Esophagus (tissue), 2 donors: ENCODE data around the gene NDUFA1. TPM values are rescaled to one million over a fixed set of nuclear protein-coding genes. Genes with fewer than 3 reads are reported as not detected.
"Not testable (repeated sequence)": the region's sequence is repeated elsewhere in the genome, so short reads cannot be mapped to it uniquely, and the experiment has no call there.

Experiments used
- H3K27ac ChIP-seq, 2 donors: one replicate each; pipeline ENCODE4 v1.5.1; 2013; ENCODE audit warnings: low read depth in 2 of 2, mild to moderate bottlenecking in 2 of 2, inconsistent platforms in 1 of 2, low read length in 1 of 2, moderate library complexity in 1 of 2
- H3K27me3 ChIP-seq, 2 donors: one replicate each; pipeline ENCODE4 v1.6.1; 2013; ENCODE audit warnings: low read length in 2 of 2, control low read depth in 1 of 2, mild to moderate bottlenecking in 1 of 2; ENCODE audit not compliant: insufficient read depth in 2 of 2, control insufficient read depth in 1 of 2
- H3K36me3 ChIP-seq, 2 donors: one replicate each; pipeline ENCODE4 v1.6.1; 2013; ENCODE audit warnings: low read length in 1 of 2; ENCODE audit not compliant: control insufficient read depth in 2 of 2, insufficient read depth in 2 of 2
- H3K4me1 ChIP-seq, 2 donors: one replicate each; pipeline ENCODE4 v1.6.1; 2013; ENCODE audit warnings: low read length in 1 of 2; ENCODE audit not compliant: control insufficient read depth in 2 of 2, insufficient read depth in 2 of 2
- H3K4me3 ChIP-seq, 2 donors: one replicate each; pipeline ENCODE4 v1.5.1; 2013; ENCODE audit warnings: low read length in 2 of 2, mild to moderate bottlenecking in 2 of 2, low read depth in 1 of 2, moderate library complexity in 1 of 2
- H3K9me3 ChIP-seq, 2 donors: one replicate each; pipeline ENCODE4 v1.6.1; 2013; ENCODE audit warnings: mild to moderate bottlenecking in 2 of 2, low read depth in 1 of 2, low read length in 1 of 2, moderate library complexity in 1 of 2; ENCODE audit not compliant: control insufficient read depth in 2 of 2, insufficient read depth in 1 of 2
- WGBS, 2 donors: extraction: QIAGEN DNeasy Blood & Tissue Kit; methylation state at CpG; one replicate each; pipeline ENCODE4 v1.1.7; 2013; 5-methylcytosine and 5-hydroxymethylcytosine counted together
- polyA plus RNA-seq, 2 donors: library from polyadenylated mRNA; stranded (reverse); fragments of 200-250 nt; gene quantifications; one replicate each; pipeline ENCODE4 v1.2.3, GENCODE V29; 2013
- donor health status: healthy with polysubstance abuse.
- donor health status: Bipolar disorder and iron deficiency.

The NDUFA1 gene
- polyA plus RNA-seq, 2 donors: 146 to 229 TPM

- no peaks in the 10 kb centered on the region for H3K27me3 ChIP-seq
- 57 to 70% methylated on average over 2 of the region's 2 CpGs for WGBS, 2 donors
- H3K4me3 ChIP-seq: no peak overlapping the region
- H3K4me1 ChIP-seq: no peaks in the 10 kb centered on the region
- H3K27ac ChIP-seq: no peak overlapping the region
- H3K9me3 ChIP-seq: no peaks in the 10 kb centered on the region
- no peaks in the 10 kb centered on the region for H3K36me3 ChIP-seq
Measured at GRCh38 chrX:119878740-119879139, 7.1 kb downstream of the NDUFA1 start.

- no peak overlapping the region for H3K4me3 ChIP-seq
- no peak overlapping the region for H3K27ac ChIP-seq
- H3K36me3 ChIP-seq: no peaks in the 10 kb centered on the region
- H3K9me3 ChIP-seq: no peaks in the 10 kb centered on the region
- no peaks in the 10 kb centered on the region for H3K27me3 ChIP-seq
- H3K4me1 ChIP-seq: no peaks in the 10 kb centered on the region
- 72% methylated on average over 5 of the region's 5 CpGs for WGBS, 2 donors
Measured at GRCh38 chrX:119880076-119880475, 8.4 kb downstream of the NDUFA1 start.

GRCh38 chrX:119880552-119881437, 9.2 kb downstream of the NDUFA1 start:
- H3K4me3 ChIP-seq: no peak overlapping the region
- H3K4me1 ChIP-seq: no peaks in the 10 kb centered on the region
- 63 to 66% methylated on average over 11 of the region's 11 CpGs for WGBS, 2 donors
- no peaks in the 10 kb centered on the region for H3K27me3 ChIP-seq
- no peak overlapping the region for H3K27ac ChIP-seq
- H3K36me3 ChIP-seq: no peaks in the 10 kb centered on the region
- no peaks in the 10 kb centered on the region for H3K9me3 ChIP-seq

GRCh38 chrX:119885554-119886428, 14.2 kb downstream of the NDUFA1 start:
- no peaks in the 10 kb centered on the region for H3K36me3 ChIP-seq
- no peak overlapping the region for H3K4me3 ChIP-seq
- WGBS, 2 donors: 68 to 77% methylated on average over 11 of the region's 11 CpGs
- H3K27me3 ChIP-seq: no peaks in the 10 kb centered on the region
- no peaks in the 10 kb centered on the region for H3K9me3 ChIP-seq
- H3K4me1 ChIP-seq: no peaks in the 10 kb centered on the region
- no peak overlapping the region for H3K27ac ChIP-seq

GRCh38 chrX:119887721-119888425, 16.2 kb downstream of the NDUFA1 start:
- Histone ChIP-seq H3K36me3 (no peaks in the 10 kb centered on the region), H3K4me3 (peak overlapping the region; percentile 27 to 32), H3K9me3 (no peaks in the 10 kb centered on the region), H3K4me1 (no peaks in the 10 kb centered on the region), H3K27ac (no peak overlapping the region), H3K27me3 (no peaks in the 10 kb centered on the region)
- 9 to 44% methylated on average over 40 of the region's 40 CpGs for WGBS, 2 donors

GRCh38 chrX:119890626-119891025, 19.0 kb downstream of the NDUFA1 start:
- WGBS, 2 donors: 82 to 88% methylated on average over 23 to 36 of the region's 36 CpGs
- H3K4me3 ChIP-seq, H3K27me3 ChIP-seq, H3K9me3 ChIP-seq, H3K27ac ChIP-seq, H3K4me1 ChIP-seq, H3K36me3 ChIP-seq: not testable (repeated sequence)

- H3K4me3 ChIP-seq, H3K27ac ChIP-seq, H3K36me3 ChIP-seq, H3K27me3 ChIP-seq, H3K4me1 ChIP-seq, H3K9me3 ChIP-seq: not testable (repeated sequence)
- WGBS, 2 donors: 59 to 74% methylated on average over 16 of the region's 16 CpGs
Measured at GRCh38 chrX:119891961-119892692, 20.5 kb downstream of the NDUFA1 start.

- Histone ChIP-seq H3K27ac (no peak within 1 kb of the TSS), H3K36me3 (no peaks in the 10 kb centered on the region), H3K27me3 (no peaks in the 10 kb centered on the region), H3K9me3 (no peaks in the 10 kb centered on the region), H3K4me1 (no peaks in the 10 kb centered on the region), H3K4me3 (no peak within 1 kb of the TSS)
- 53 to 70% methylated on average over 4 of the region's 4 CpGs for WGBS, 2 donors
Measured at GRCh38 chrX:119895843-119896326, 24.3 kb downstream of the NDUFA1 start, which contains the start of gene AKAP14. AKAP14 (plus strand) TSS chrX:119895893; CDS start chrX:119903224, 7,331 bp downstream.

GRCh38 chrX:119899125-119899524, 27.5 kb downstream of the NDUFA1 start:
- WGBS, 2 donors: 8 to 21% methylated on average over 2 of the region's 2 CpGs
- H3K4me3 ChIP-seq: no peak overlapping the region
- no peaks in the 10 kb centered on the region for H3K36me3 ChIP-seq
- H3K27ac ChIP-seq: no peak overlapping the region
- no peaks in the 10 kb centered on the region for H3K27me3 ChIP-seq
- H3K4me1 ChIP-seq: no peaks in the 10 kb centered on the region
- no peaks in the 10 kb centered on the region for H3K9me3 ChIP-seq
